Endothelial cell of umbilical vein (primary cell): ENCODE results near the gene MAPK11. TPM values are rescaled to one million over a fixed set of nuclear protein-coding genes. Genes with fewer than 3 reads are reported as not detected.

Experiments
- BruUV-seq: library from RNA; stranded (reverse); fragments of 400-500 nt; replicated peaks from 2 replicates; lab custom pipeline; 2021; lab: Mats Ljungman, UMichigan
- CTCF ChIA-PET: fragments of 300-600, 350-600 bp; sonication (Branson Sonifier 250); formaldehyde crosslinking; loops from one replicate; lab custom pipeline; 2021; ENCODE audit warnings: antibody characterized with exemption, inconsistent platforms; lab: Charles Lee
- POLR2A ChIA-PET: fragments of 300-600, 350-600 bp; sonication (Branson Sonifier 250); formaldehyde crosslinking; loops from one replicate; lab custom pipeline; 2021; ENCODE audit warnings: antibody characterized with exemption, inconsistent platforms; lab: Charles Lee
- DNase-seq: peaks from one replicate; pipeline ENCODE4 v3.0.0-alpha.2; 2011; ENCODE audit warnings: low read depth, low spot score
- FAIRE-seq: peaks from 2 replicates; lab custom pipeline; 2011; peaks lifted over from hg19 to GRCh38; lab: Jason Lieb, UNC
- H2AFZ ChIP-seq: 2 replicates; pipeline ENCODE4 v1.6.0; 2012; ENCODE audit warnings: low read depth, low read length, control low read depth, inconsistent platforms
- H3K27ac ChIP-seq: 2 replicates; pipeline ENCODE4 v1.5.1; 2011; ENCODE audit warnings: low read depth, mild to moderate bottlenecking, control low read depth, low read length, moderate library complexity; ENCODE audit not compliant: insufficient read depth
- H3K27me3 ChIP-seq, 2 experiments: 2 replicates each; pipeline versions ENCODE4 v1.6.0 to v1.6.1; 2011; ENCODE audit warnings: low read length in 2 of 2, mixed read lengths in 1 of 2; ENCODE audit not compliant: control insufficient read depth in 2 of 2, insufficient read depth in 2 of 2
- H3K36me3 ChIP-seq, 2 experiments: 2 replicates in 1 of 2; 3 replicates in 1 of 2; pipeline ENCODE4 v1.5.1; 2011; ENCODE audit warnings: low read length in 2 of 2, mild to moderate bottlenecking in 1 of 2, moderate library complexity in 1 of 2; ENCODE audit not compliant: control insufficient read depth in 2 of 2, insufficient read depth in 2 of 2; ENCODE audit errors: extremely low read depth in 1 of 2
- H3K4me1 ChIP-seq: 3 replicates; pipeline ENCODE4 v1.5.1; 2011; ENCODE audit warnings: mild to moderate bottlenecking, low read length; ENCODE audit not compliant: control insufficient read depth, insufficient read depth; ENCODE audit errors: extremely low read depth
- H3K4me2 ChIP-seq: 2 replicates; pipeline ENCODE4 v1.6.1; 2011; ENCODE audit warnings: low read length, control low read depth, mixed read lengths; ENCODE audit not compliant: insufficient read depth
- H3K4me3 ChIP-seq, 3 experiments: fragments of 200-600 bp in 1 of 3; sonication (generic), shearing (Covaris generic) in 1 of 3; replicated peaks in 1 of 3; 2 replicates each; pipeline ENCODE4 v1.5.1; 2011 to 2016; ENCODE audit warnings: control low read depth in 3 of 3, low read length in 3 of 3, mild to moderate bottlenecking in 2 of 3, inconsistent platforms in 1 of 3, low read depth in 1 of 3, moderate library complexity in 1 of 3; ENCODE audit not compliant: insufficient read depth in 1 of 3
- H3K79me2 ChIP-seq: 2 replicates; pipeline ENCODE4 v1.6.0; 2012; ENCODE audit warnings: low read length, inconsistent platforms; ENCODE audit not compliant: control insufficient read depth, insufficient read depth
- H3K9ac ChIP-seq: replicated peaks from 2 replicates; pipeline ENCODE3; 2011; ENCODE audit warnings: low read length, control low read depth; ENCODE audit not compliant: insufficient read depth; ENCODE audit errors: extremely low read depth
- H3K9me1 ChIP-seq: replicated peaks from 3 replicates; pipeline ENCODE4 v1.6.0; 2011; ENCODE audit warnings: mild to moderate bottlenecking, low read length; ENCODE audit not compliant: control insufficient read depth, insufficient read depth; ENCODE audit errors: extremely low read depth
- H3K9me3 ChIP-seq: replicated peaks from 2 replicates; pipeline ENCODE4 v1.5.1; 2012; ENCODE audit warnings: low read length, inconsistent platforms; ENCODE audit not compliant: control insufficient read depth, insufficient read depth
- H4K20me1 ChIP-seq: replicated peaks from 2 replicates; pipeline ENCODE3; 2011; ENCODE audit warnings: mild to moderate bottlenecking, low read length; ENCODE audit not compliant: control insufficient read depth, insufficient read depth; ENCODE audit errors: extremely low read depth
- CTCF ChIP-seq, 2 donors: IDR thresholded peaks; 1 replicate in 1 of 2; 2 replicates in 1 of 2; pipeline ENCODE4 v1.5.1; 2011; ENCODE audit warnings: low read length in 2 of 2, mild to moderate bottlenecking in 2 of 2, moderate library complexity in 2 of 2, control low read depth in 1 of 2, inconsistent platforms in 1 of 2, low read depth in 1 of 2; ENCODE audit not compliant: insufficient read depth in 1 of 2; ENCODE audit errors: extremely low read depth in 1 of 2
- EZH2 ChIP-seq: IDR thresholded peaks from 2 replicates; pipeline ENCODE4 v1.6.1; 2012; ENCODE audit warnings: borderline replicate concordance, low read depth, mild to moderate bottlenecking, moderate library complexity, low read length, inconsistent platforms; ENCODE audit not compliant: severe bottlenecking
- FOS ChIP-seq: IDR thresholded peaks from 2 replicates; pipeline ENCODE4 v1.6.1; 2011; ENCODE audit warnings: mild to moderate bottlenecking, low read length, moderate library complexity, borderline replicate concordance; ENCODE audit not compliant: insufficient read depth
- GATA2 ChIP-seq: IDR thresholded peaks from 2 replicates; pipeline ENCODE4 v1.7.0; 2011; ENCODE audit warnings: low read depth, mild to moderate bottlenecking, moderate library complexity, mixed read lengths, low read length; ENCODE audit not compliant: insufficient read length, insufficient read depth
- JUN ChIP-seq: IDR thresholded peaks from 2 replicates; pipeline ENCODE4 v1.6.1; 2011; ENCODE audit warnings: borderline replicate concordance, low read depth; ENCODE audit not compliant: insufficient read length, insufficient read depth
- MYC ChIP-seq: IDR thresholded peaks from one replicate; pipeline ENCODE4 v1.6.1; 2011; ENCODE audit warnings: mild to moderate bottlenecking, low read depth, low read length
- POLR2A ChIP-seq: IDR thresholded peaks from 2 replicates; pipeline ENCODE4 v1.6.1; 2012; ENCODE audit warnings: low read depth, mild to moderate bottlenecking, control low read depth, low read length
- POLR2AphosphoS5 ChIP-seq: IDR thresholded peaks from 2 replicates; pipeline ENCODE4 v1.6.1; 2012; ENCODE audit warnings: low read depth, mild to moderate bottlenecking, control low read depth, low read length, moderate library complexity; ENCODE audit not compliant: insufficient read depth
- dilution Hi-C: fragments of 300-500 bp; cut with MboI; formaldehyde crosslinking; loops from one replicate; pipeline ENCODE4 v1.15.0; 2019; ENCODE audit warnings: low sequenced_read_pairs; ENCODE audit not compliant: extremely low pct_ligation_motif_present
- intact Hi-C: fragments of 100-400 bp; cut with micrococcal nuclease; formaldehyde crosslinking; loops from one replicate; pipeline ENCODE4 v1.10.0; 2022
- polyA plus RNA-seq, 4 experiments: library from polyadenylated mRNA; depleted of rRNA in 3 of 4; stranded (reverse) in 3 of 4; unstranded in 1 of 4; fragments of >200 nt; gene quantifications; 2 replicates each; pipeline versions ENCODE4 v1.2.1 to v1.2.3, GENCODE V29; 2011 to 2012; ENCODE audit warnings: missing spikeins in 1 of 4
- total RNA-seq: library from RNA; stranded (reverse); gene quantifications from 2 replicates; pipeline ENCODE4 v1.2.3, GENCODE V29; 2021
- TF ChIP-seq, protein P1 (sequence below): IDR thresholded peaks from 2 replicates; pipeline ENCODE4 v1.6.1; 2011; ENCODE audit not compliant: insufficient read depth, insufficient read length

Gene MAPK11
- total and polyA plus RNA-seq, 2 donors (not counting 3 experiments of a cell fraction or from before 2014, with no cell fraction given): 22.8 to 26.3 TPM

- Histone ChIP-seq H3K4me3 (no peak overlapping the region), H2AFZ (no peak overlapping the region), H3K79me2 (peaks cover 9% of the 10 kb centered on the region), H3K9me3 (no peaks in the 10 kb centered on the region), H3K4me1 (peaks cover 24% of the 10 kb centered on the region), H3K4me2 (no peak overlapping the region), H3K36me3 (no peaks in the 10 kb centered on the region), H3K9me1 (no peaks in the 10 kb centered on the region), H4K20me1 (no peaks in the 10 kb centered on the region), H3K27me3 (no peaks in the 10 kb centered on the region), H3K9ac (no peak overlapping the region), H3K27ac (no peak overlapping the region)
- BruUV-seq: no TSS peak
- dilution Hi-C loops (no loop called here), intact Hi-C loops (no loop called here)
- DNase-seq (no peak), FAIRE-seq (no peak)
- CTCF ChIA-PET: no interaction called here
- POLR2A ChIA-PET: no interaction called here
- no peak for TF ChIP-seq FOS
- TF ChIP-seq POLR2AphosphoS5: no peak
- TF ChIP-seq EZH2: no peak
- TF ChIP-seq POLR2A: no peak
- no peak for TF ChIP-seq JUN
- TF ChIP-seq, protein P1, sequence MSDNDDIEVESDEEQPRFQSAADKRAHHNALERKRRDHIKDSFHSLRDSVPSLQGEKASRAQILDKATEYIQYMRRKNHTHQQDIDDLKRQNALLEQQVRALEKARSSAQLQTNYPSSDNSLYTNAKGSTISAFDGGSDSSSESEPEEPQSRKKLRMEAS: no peak
- no peak for TF ChIP-seq CTCF (IDR thresholded peaks at IDR 0.05; ENCODE audit: extremely low read depth in 1 of 2, insufficient read depth in 1 of 2, low read depth in 1 of 2, low read length in 2 of 2)
- TF ChIP-seq MYC: no peak
- no peak for TF ChIP-seq GATA2
Observed at GRCh38 chr22:50310949-50311444, 40.8 kb upstream of the MAPK11 start.
